Ishikawa (cell line): ENCODE data around the gene OR10K2.

Experiments used
- CEBPB ChIP-seq: IDR thresholded peaks from 2 replicates; pipeline ENCODE4 v1.6.1; 2012
- CREB1 ChIP-seq: IDR thresholded peaks from 2 replicates; pipeline ENCODE4 v1.6.1; 2012; ENCODE audit warnings: low read depth
- EGR1 ChIP-seq: IDR thresholded peaks from 2 replicates; pipeline ENCODE4 v1.6.1; 2012
- EP300 ChIP-seq: IDR thresholded peaks from 2 replicates; pipeline ENCODE4 v1.6.1; 2012; ENCODE audit warnings: borderline replicate concordance
- FOXM1 ChIP-seq: IDR thresholded peaks from 2 replicates; pipeline ENCODE4 v1.6.1; 2012; ENCODE audit warnings: low read depth, borderline replicate concordance
- NFIC ChIP-seq: IDR thresholded peaks from 2 replicates; pipeline ENCODE4 v1.6.1; 2012
- RAD21 ChIP-seq: IDR thresholded peaks from 2 replicates; pipeline ENCODE4 v1.6.1; 2012; ENCODE audit warnings: low read depth
- TAF1 ChIP-seq: IDR thresholded peaks from 2 replicates; pipeline ENCODE4 v1.6.1; 2012; ENCODE audit warnings: low read depth, mild to moderate bottlenecking
- TCF12 ChIP-seq: IDR thresholded peaks from 2 replicates; pipeline ENCODE4 v1.6.1; 2012; ENCODE audit warnings: low read depth
- TEAD4 ChIP-seq: IDR thresholded peaks from 2 replicates; pipeline ENCODE4 v1.6.1; 2012
- YY1 ChIP-seq: IDR thresholded peaks from 2 replicates; pipeline ENCODE4 v1.6.1; 2012; ENCODE audit warnings: low read depth
- ZBTB7A ChIP-seq: IDR thresholded peaks from 2 replicates; pipeline ENCODE4 v1.6.1; 2012; ENCODE audit warnings: low read depth
- TF ChIP-seq, protein P1 (sequence below): IDR thresholded peaks from 2 replicates; pipeline ENCODE4 v1.6.1; 2012
- TF ChIP-seq, protein P2 (sequence below): IDR thresholded peaks from 2 replicates; pipeline ENCODE4 v1.6.1; 2012
- TF ChIP-seq, protein P3 (sequence below): IDR thresholded peaks from 2 replicates; pipeline ENCODE4 v1.6.1; 2012; ENCODE audit warnings: low read depth, mild to moderate bottlenecking

The OR10K2 gene

DNA sequence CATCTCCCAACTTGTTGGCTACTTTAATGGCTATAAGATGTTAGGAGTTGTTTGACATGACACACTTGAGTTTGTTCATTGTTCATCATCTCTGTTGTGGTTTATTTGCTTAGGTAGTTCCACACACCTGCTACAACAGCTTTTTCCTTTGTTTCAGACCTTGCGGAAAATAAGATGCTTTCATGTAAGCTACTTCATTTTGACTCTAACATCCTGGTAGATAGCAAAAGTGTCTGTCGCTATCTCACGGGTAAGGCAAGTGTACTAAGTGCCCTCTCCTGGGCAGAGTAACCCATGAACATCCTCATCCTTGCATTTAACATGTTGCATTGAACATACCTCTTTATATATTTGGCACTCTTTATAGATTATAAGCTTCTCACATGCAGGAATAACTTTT lies 25.2 kb downstream of the OR10K2 start:
- TF ChIP-seq ZBTB7A (no peak), EGR1 (no peak), RAD21 (no peak), TCF12 (no peak), NFIC (no peak), YY1 (no peak), FOXM1 (no peak), TEAD4 (no peak)
- TF ChIP-seq, protein P1, sequence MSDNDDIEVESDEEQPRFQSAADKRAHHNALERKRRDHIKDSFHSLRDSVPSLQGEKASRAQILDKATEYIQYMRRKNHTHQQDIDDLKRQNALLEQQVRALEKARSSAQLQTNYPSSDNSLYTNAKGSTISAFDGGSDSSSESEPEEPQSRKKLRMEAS, result no peak

DNA sequence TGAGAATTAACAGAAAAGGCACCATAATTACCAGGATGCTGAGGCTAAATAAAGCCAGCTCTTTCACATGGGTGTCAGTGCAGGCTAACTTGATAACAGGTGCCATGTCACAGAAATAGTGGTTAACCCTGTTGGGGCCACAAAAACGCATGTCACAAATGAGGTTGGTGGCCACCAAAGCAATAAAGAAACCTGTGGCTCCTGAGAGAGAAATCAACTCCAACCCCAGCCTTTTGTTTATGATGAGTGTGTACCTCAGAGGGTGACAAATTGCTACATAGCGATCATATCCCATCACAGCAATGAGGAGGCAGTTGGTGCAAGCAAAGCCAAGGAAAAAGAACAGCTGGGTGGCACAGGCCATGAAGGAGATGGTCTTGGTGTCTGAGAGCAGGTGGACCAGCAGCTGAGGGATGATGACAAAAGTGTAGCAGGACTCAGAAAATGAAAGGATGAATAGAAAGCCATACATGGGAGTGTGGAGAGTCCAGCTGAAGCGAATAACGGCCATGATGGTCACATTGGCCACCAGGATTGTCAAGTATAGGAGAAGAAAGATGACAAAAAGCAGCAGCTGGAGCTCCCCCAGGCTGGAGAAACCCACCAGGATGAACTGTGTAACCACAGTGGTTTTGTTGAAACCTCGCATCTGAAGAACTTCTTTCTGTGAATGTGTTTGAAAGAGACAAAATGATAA lies 27.1 kb downstream of the OR10K2 start, which contains the start of gene OR10T2:
Gene OR10T2 (minus strand): TSS at position 649 of the 697 bp plus-strand sequence. CDS start 0 bp downstream, at position 649.
- TF ChIP-seq RAD21 (no peak), ZBTB7A (no peak), FOXM1 (no peak), NFIC (no peak), TEAD4 (no peak)

DNA sequence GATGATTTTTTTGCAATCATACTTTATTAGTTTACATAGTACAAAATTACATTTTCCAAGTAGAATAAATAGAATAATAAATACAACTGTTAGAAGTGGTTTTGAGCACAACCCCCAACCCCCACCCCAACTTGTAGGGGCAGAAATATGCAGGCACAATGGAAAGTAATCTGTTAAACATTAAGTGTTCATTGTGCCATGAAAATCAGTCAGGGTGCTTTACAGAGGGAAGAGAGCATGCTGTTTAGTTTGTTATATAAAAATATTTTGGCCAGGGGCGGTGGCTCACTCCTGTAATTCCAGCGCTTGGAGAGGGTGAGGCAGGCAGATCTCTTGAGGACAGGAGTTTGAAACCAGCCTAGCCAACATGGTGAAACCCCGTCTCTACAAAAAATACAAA lies 29.4 kb downstream of the OR10K2 start:
- TF ChIP-seq TCF12, result no peak
- no peak for TF ChIP-seq EGR1
- no peak for TF ChIP-seq RAD21

DNA sequence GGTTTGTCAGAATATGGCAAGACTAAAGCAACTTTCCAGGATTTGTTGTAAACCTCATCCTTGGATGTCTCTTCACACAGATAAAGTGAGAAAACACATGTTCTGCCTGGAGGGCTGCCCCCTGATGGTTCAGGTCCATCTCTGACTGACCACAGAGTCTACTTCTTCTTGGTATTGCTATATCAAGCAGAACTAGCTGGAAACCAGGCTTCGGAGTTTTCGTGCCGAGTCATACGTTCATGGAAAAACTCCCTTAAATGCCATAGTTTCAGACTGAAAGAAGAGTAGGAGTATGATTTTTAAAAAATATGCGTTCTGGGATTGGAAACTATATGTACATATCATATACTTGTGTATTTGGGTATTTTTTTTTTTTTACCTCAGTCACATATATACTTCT lies 32.6 kb downstream of the OR10K2 start:
- TF ChIP-seq, protein P2, sequence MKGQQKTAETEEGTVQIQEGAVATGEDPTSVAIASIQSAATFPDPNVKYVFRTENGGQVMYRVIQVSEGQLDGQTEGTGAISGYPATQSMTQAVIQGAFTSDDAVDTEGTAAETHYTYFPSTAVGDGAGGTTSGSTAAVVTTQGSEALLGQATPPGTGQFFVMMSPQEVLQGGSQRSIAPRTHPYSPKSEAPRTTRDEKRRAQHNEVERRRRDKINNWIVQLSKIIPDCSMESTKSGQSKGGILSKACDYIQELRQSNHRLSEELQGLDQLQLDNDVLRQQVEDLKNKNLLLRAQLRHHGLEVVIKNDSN, result no peak
- TF ChIP-seq TEAD4 (no peak), NFIC (no peak), YY1 (no peak)

DNA sequence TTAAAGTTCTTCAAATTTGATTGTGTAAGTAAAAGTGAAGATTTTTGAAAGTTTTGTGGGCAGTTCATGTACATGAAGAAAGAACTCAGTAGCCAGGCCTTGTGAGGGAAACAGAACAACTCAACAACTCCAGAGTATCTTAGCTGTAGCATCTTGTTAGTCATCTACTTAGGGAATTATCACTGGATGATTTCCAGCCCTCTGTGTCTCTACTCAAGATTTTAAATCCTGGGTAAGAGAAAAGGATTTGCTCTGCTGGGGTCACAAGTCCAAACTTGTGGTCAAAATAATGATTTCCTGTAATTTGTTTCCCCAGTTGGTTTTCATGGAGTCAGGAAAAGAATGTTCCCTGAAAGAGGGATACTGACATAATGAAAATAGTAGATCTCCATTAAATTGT lies 34.9 kb downstream of the OR10K2 start:
- TF ChIP-seq, protein P2, result no peak

DNA sequence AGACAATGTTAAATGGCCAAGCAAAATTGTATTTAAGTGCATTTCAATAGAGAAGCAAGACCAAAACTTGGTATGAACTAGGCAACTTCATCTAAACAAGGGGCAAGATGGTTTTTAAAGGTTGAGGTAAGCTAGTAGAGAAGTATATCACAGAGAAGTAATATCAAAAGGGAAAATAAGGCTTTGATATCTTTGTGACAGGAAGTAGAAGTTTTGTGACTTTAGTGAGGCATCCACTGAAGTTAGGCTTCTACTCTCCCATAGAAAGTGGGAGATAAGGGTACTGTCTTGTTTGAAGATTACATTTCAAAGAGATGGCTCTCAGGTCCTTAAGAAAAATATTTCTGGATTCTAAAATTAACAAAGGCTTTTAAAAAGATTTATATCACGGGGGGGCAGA lies 35.7 kb downstream of the OR10K2 start:
- TF ChIP-seq TEAD4 (no peak), EP300 (no peak), EGR1 (no peak)

DNA sequence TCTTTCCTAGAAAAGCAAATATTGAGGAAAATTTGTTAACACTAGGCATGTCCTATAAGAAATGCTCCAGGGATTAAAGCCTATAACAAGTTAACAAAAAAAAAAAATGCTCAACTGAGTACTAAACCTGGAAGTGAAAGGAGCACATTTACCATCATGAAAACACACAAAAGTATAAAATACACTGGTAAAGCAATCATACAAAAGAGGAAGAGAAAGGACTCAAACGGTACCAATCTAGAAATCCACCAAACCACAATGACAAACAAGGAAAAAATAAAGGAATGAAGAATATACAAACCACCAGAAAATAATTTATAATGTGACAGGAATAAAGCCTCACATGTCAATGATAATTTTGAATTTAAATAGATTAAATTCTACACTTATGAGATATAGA lies 51.2 kb downstream of the OR10K2 start:
- TF ChIP-seq EGR1 (no peak), NFIC (no peak), CREB1 (no peak), TEAD4 (no peak), ZBTB7A (no peak), CEBPB (no peak), TCF12 (no peak), EP300 (no peak), TAF1 (no peak)
- TF ChIP-seq, protein P2, result no peak
- TF ChIP-seq, protein P1, result no peak
- TF ChIP-seq, protein P3, sequence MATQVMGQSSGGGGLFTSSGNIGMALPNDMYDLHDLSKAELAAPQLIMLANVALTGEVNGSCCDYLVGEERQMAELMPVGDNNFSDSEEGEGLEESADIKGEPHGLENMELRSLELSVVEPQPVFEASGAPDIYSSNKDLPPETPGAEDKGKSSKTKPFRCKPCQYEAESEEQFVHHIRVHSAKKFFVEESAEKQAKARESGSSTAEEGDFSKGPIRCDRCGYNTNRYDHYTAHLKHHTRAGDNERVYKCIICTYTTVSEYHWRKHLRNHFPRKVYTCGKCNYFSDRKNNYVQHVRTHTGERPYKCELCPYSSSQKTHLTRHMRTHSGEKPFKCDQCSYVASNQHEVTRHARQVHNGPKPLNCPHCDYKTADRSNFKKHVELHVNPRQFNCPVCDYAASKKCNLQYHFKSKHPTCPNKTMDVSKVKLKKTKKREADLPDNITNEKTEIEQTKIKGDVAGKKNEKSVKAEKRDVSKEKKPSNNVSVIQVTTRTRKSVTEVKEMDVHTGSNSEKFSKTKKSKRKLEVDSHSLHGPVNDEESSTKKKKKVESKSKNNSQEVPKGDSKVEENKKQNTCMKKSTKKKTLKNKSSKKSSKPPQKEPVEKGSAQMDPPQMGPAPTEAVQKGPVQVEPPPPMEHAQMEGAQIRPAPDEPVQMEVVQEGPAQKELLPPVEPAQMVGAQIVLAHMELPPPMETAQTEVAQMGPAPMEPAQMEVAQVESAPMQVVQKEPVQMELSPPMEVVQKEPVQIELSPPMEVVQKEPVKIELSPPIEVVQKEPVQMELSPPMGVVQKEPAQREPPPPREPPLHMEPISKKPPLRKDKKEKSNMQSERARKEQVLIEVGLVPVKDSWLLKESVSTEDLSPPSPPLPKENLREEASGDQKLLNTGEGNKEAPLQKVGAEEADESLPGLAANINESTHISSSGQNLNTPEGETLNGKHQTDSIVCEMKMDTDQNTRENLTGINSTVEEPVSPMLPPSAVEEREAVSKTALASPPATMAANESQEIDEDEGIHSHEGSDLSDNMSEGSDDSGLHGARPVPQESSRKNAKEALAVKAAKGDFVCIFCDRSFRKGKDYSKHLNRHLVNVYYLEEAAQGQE, result no peak

DNA sequence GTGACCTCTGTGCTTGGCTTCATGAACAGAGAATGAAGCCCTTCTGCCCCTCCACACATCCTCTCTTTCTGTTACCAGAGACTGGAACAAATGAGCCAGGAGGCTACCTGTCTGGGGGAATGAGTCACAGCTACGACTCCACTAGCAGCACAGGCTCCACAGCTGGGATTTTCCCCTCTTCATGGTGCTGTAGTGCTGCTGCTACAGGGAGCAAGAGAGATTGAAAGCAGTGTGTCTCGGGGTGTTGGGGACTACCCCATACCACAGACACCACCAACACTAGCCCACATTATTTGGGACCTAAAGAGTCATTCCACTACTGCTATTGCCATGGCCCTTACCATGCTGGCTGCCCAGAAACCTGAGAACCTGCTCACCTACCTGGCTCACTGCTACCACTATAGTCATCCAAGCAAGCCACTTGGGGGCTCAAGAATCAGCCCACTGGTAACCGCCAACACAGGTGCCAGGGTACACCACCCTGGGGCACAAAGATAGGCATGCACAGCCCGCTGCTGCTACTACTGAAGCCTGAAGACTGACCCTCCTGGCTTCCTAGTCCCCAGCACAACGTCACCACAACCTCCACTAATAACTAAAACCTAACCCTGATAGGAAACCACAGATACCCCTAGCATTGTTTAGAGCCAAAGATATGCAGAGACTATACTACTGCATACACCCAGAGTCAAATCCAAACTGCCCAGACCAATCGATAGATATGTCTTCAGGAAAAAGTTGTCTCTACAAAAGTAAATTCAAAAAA lies 54.7 kb downstream of the OR10K2 start:
- no peak for TF ChIP-seq CEBPB
- TF ChIP-seq NFIC, result no peak
- TF ChIP-seq RAD21, result no peak
- no peak for TF ChIP-seq TAF1
- TF ChIP-seq EP300, result no peak
- TF ChIP-seq ZBTB7A, result no peak
- no peak for TF ChIP-seq TEAD4
- TF ChIP-seq CREB1, result no peak
- TF ChIP-seq EGR1, result no peak
- TF ChIP-seq FOXM1, result no peak
- TF ChIP-seq, protein P3, result no peak
